MM.1S (cell line): ENCODE results near the gene SDR9C7.

Experiments
- CTCF ChIP-seq: fragments of 300-600 bp; sonication (generic); IDR thresholded peaks from 2 replicates; pipeline ENCODE4 v1.5.1; 2016; ENCODE audit warnings: antibody characterized with exemption, low read length, mixed read lengths
- EZH2 ChIP-seq: fragments of 300-600 bp; sonication (generic); optimal IDR thresholded peaks from 2 replicates; pipeline ENCODE3; 2017; ENCODE audit warnings: low read depth, mild to moderate bottlenecking, antibody characterized with exemption, low read length, mixed read lengths
- EZH2phosphoT487 ChIP-seq: fragments of 300-600 bp; sonication (generic); IDR thresholded peaks from 2 replicates; pipeline ENCODE4 v1.6.1; 2018; ENCODE audit warnings: antibody characterized with exemption, low read length

- TF ChIP-seq CTCF = no peak
- no peak for TF ChIP-seq EZH2
- TF ChIP-seq EZH2phosphoT487 = no peak
Observed at GRCh38 chr12:56930241-56930640, 4.0 kb downstream of the SDR9C7 start.
